Peyer's patch (tissue), 4 donors: ENCODE results near the gene TGFBR3L. TPM values are rescaled to one million over a fixed set of nuclear protein-coding genes. Genes with fewer than 3 reads are reported as not detected.
A peak's percentile ranks its signal among the peaks of the same experiment; 100 is the strongest.

Source experiments
- DNase-seq, 3 donors: peaks; one replicate each; pipeline ENCODE4 v3.0.0-alpha.2; 2017 to 2019
- H3K27ac ChIP-seq, 4 donors: fragments of 200-600 bp; sonication (generic); one replicate each; pipeline ENCODE4 v1.5.1; 2016 to 2019
- H3K27me3 ChIP-seq, 2 donors: fragments of 200-600 bp; sonication (generic); one replicate each; pipeline ENCODE4 v1.5.1; 2019
- H3K36me3 ChIP-seq, 3 donors: fragments of 200-600 bp; sonication (generic); one replicate each; pipeline ENCODE4 v1.5.1; 2016 to 2019
- H3K4me1 ChIP-seq, 4 donors: fragments of 200-600 bp; sonication (generic); one replicate each; pipeline ENCODE4 v1.5.1; 2016 to 2019
- H3K4me3 ChIP-seq, 4 donors: fragments of 200-600 bp; sonication (generic); 1 replicate in 3 of 4; 2 replicates in 1 of 4; pipeline ENCODE4 v1.5.1; 2016 to 2019; ENCODE audit warnings: mild to moderate bottlenecking in 1 of 4
- H3K9me3 ChIP-seq, 4 donors: fragments of 200-600 bp; sonication (generic); one replicate each; pipeline ENCODE4 v1.5.1; 2016 to 2019; ENCODE audit warnings: mild to moderate bottlenecking in 1 of 4
- POLR2A ChIP-seq, 2 donors: fragments of 450-650 bp; IDR thresholded peaks; one replicate each; pipeline ENCODE4 v1.5.1; 2017; ENCODE audit warnings: antibody characterized with exemption in 2 of 2, mild to moderate bottlenecking in 2 of 2, moderate library complexity in 2 of 2
- total RNA-seq, 4 donors: library from RNA; depleted of rRNA; stranded (reverse); fragments of >200 nt; gene quantifications; one replicate each; pipeline ENCODE4 v1.1.0, GENCODE V29; 2016
- TF ChIP-seq, protein P1 (sequence below), 6 experiments: fragments of 450-650 bp in 4 of 6; fragments of 200-600 bp in 2 of 6; sonication (generic) in 1 of 6; IDR thresholded peaks; one replicate each; pipeline ENCODE4 v1.5.1; 2017 to 2019; ENCODE audit warnings: antibody characterized with exemption in 6 of 6, mild to moderate bottlenecking in 3 of 6, moderate library complexity in 1 of 6

The TGFBR3L gene
- total RNA-seq, 4 donors from 2014 or later, result not detected

GRCh38 chr19:7925171-7925851 lies 10.7 kb downstream of the TGFBR3L start:
- Histone ChIP-seq H3K27me3 (no peaks in the 10 kb centered on the region), H3K4me1 (peaks cover 0 to 37% (median 20%) of the 10 kb centered on the region in 4 donors), H3K36me3 (peaks cover 0 to 21% (median 0%) of the 10 kb centered on the region in 3 donors), H3K9me3 (no peaks in the 10 kb centered on the region), H3K4me3 (peak overlapping the region; percentile 29 to 65 (median 60)), H3K27ac (peak overlapping the region in 1 of 4 donors; percentile 23)
- peak; percentile 68 to 81 (median 76) for DNase-seq
- TF ChIP-seq, protein P1, sequence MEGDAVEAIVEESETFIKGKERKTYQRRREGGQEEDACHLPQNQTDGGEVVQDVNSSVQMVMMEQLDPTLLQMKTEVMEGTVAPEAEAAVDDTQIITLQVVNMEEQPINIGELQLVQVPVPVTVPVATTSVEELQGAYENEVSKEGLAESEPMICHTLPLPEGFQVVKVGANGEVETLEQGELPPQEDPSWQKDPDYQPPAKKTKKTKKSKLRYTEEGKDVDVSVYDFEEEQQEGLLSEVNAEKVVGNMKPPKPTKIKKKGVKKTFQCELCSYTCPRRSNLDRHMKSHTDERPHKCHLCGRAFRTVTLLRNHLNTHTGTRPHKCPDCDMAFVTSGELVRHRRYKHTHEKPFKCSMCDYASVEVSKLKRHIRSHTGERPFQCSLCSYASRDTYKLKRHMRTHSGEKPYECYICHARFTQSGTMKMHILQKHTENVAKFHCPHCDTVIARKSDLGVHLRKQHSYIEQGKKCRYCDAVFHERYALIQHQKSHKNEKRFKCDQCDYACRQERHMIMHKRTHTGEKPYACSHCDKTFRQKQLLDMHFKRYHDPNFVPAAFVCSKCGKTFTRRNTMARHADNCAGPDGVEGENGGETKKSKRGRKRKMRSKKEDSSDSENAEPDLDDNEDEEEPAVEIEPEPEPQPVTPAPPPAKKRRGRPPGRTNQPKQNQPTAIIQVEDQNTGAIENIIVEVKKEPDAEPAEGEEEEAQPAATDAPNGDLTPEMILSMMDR (IDR thresholded peaks at IDR 0.05), result peak; percentile 54 to 77 (median 70)
- TF ChIP-seq POLR2A (IDR thresholded peaks at IDR 0.05), result no peak

GRCh38 chr19:7926021-7926726 lies 11.5 kb downstream of the TGFBR3L start, which contains the start of gene CTXN1:
TSS of gene CTXN1 (minus strand) at chr19:7926135. CDS start at chr19:7925538, 597 bp downstream.
- peaks cover 0 to 29% (median 0%) of the 10 kb centered on the region in 3 donors for H3K36me3 ChIP-seq
- peaks cover 0 to 35% (median 18%) of the 10 kb centered on the region in 4 donors for H3K4me1 ChIP-seq
- H3K4me3 ChIP-seq, result peak within 1 kb of the TSS; percentile 29 to 65 (median 60)
- TF ChIP-seq, protein P1 (IDR thresholded peaks at IDR 0.05), result peak in 1 of 6 experiments; percentile 2
- no peak for TF ChIP-seq POLR2A (IDR thresholded peaks at IDR 0.05)
- DNase-seq, result peak; percentile 67 to 83 (median 81)
- no peaks in the 10 kb centered on the region for H3K27me3 ChIP-seq
- no peaks in the 10 kb centered on the region for H3K9me3 ChIP-seq
- peak within 1 kb of the TSS in 1 of 4 donors; percentile 23 for H3K27ac ChIP-seq

DNA sequence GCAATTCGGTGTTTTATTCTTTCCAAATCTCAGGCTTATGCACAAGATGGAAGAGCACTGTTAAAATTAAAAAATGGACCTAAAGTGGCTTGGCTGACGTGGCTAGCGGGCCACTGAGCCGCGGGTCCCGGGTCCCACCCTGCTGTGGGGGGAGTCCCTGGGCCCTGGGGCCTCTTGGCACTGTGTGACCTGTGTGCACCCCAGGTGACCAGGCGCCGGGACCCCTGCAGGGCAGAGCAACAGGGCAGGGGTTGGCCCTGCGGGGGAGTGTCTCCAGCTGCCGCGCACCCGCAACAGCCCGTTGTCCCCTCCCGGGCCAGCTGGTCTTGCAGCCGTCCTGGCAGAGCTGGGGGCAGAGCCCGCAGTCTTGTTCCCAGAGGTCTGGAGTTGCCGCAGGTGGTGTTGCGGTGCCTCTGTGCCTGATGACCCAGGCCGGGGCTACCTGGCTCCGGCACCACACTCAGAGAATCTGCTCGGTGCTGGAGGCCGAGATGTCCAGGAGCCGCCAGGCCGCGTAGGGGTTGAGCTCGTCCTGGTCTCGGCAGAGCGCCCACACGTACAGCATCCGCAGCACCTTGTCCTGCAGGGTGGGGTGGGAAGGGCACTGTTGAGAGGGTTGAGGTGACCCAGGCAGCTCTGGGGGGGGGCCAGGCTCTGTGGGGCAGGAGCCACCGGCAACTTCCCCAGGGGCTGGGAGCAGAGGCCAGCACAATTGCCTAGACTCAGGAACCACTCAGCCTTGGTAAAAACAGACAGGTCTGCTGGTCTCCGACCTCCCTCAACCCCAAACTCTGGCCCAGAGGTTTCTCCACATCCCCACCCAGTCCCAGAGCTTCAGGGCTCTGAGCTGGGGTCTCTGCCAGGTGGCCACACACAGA lies 12.3 kb downstream of the TGFBR3L start:
- Histone ChIP-seq H3K36me3 (peaks cover 0 to 35% (median 0%) of the 10 kb centered on the region in 3 donors), H3K4me1 (peaks cover 0 to 27% (median 12%) of the 10 kb centered on the region in 4 donors), H3K27me3 (no peaks in the 10 kb centered on the region), H3K27ac (no peak overlapping the region), H3K4me3 (no peak overlapping the region), H3K9me3 (no peaks in the 10 kb centered on the region)
- no peak for TF ChIP-seq POLR2A (IDR thresholded peaks at IDR 0.05)
- TF ChIP-seq, protein P1 (IDR thresholded peaks at IDR 0.05), result no peak
- DNase-seq, result no peak

- Histone ChIP-seq H3K36me3 (peaks cover 0 to 36% (median 0%) of the 10 kb centered on the region in 3 donors), H3K4me1 (peaks cover 0 to 22% (median 12%) of the 10 kb centered on the region in 4 donors), H3K27ac (peak overlapping the region in 2 of 4 donors; percentile 46 to 49), H3K27me3 (no peaks in the 10 kb centered on the region), H3K9me3 (no peaks in the 10 kb centered on the region), H3K4me3 (no peak overlapping the region)
- DNase-seq, result peak in 1 of 3 donors; percentile 45
- TF ChIP-seq, protein P1 (IDR thresholded peaks at IDR 0.05), result no peak
- TF ChIP-seq POLR2A (IDR thresholded peaks at IDR 0.05), result no peak
These were observed 13.1 kb downstream of the TGFBR3L start for GRCh38 chr19:7927605-7928333.
